Loucy (cell line): ENCODE results near the gene HTR2A.

Source experiments
- H2AFZ ChIP-seq: fragments of 200-600 bp; sonication (generic); 2 replicates; pipeline ENCODE4 v1.6.0; 2016; ENCODE audit warnings: antibody characterized with exemption, mild to moderate bottlenecking, low read length, moderate library complexity
- H3F3A ChIP-seq: fragments of 200-600 bp; 2 replicates; pipeline ENCODE4 v1.6.0; 2016; ENCODE audit warnings: antibody characterized with exemption, low read depth, mild to moderate bottlenecking
- H3K27me3 ChIP-seq: fragments of 200-600 bp; sonication (generic); 2 replicates; pipeline ENCODE4 v1.6.1; 2014; ENCODE audit warnings: low read length, mild to moderate bottlenecking; ENCODE audit not compliant: insufficient read depth, poor library complexity, severe bottlenecking
- H3K36me3 ChIP-seq: fragments of 200-600 bp; sonication (generic); 2 replicates; pipeline ENCODE4 v1.6.1; 2016; ENCODE audit warnings: low read length; ENCODE audit not compliant: insufficient read depth
- H3K4me1 ChIP-seq: fragments of 200-600 bp; sonication (generic); 2 replicates; pipeline ENCODE4 v1.5.1; 2014; ENCODE audit warnings: low read length, mild to moderate bottlenecking; ENCODE audit not compliant: insufficient read depth, poor library complexity, severe bottlenecking
- H3K4me2 ChIP-seq: fragments of 200-600 bp; sonication (generic); 2 replicates; pipeline ENCODE4 v1.6.0; 2014; ENCODE audit warnings: antibody characterized with exemption, low read length, low read depth, mild to moderate bottlenecking; ENCODE audit not compliant: poor library complexity, severe bottlenecking
- H3K4me3 ChIP-seq: fragments of 200-600 bp; sonication (generic); 2 replicates; pipeline ENCODE4 v1.5.1; 2014; ENCODE audit warnings: low read length, mild to moderate bottlenecking, mixed read lengths; ENCODE audit not compliant: poor library complexity, severe bottlenecking
- H3K79me2 ChIP-seq: fragments of 200-600 bp; sonication (generic); 2 replicates; pipeline ENCODE4 v1.6.1; 2014; ENCODE audit warnings: low read length; ENCODE audit not compliant: insufficient read depth
- H3K9ac ChIP-seq: fragments of 200-600 bp; sonication (generic); 2 replicates; pipeline ENCODE4 v1.6.0; 2014; ENCODE audit warnings: mild to moderate bottlenecking, low read depth, low read length, moderate library complexity; ENCODE audit not compliant: poor library complexity, severe bottlenecking
- H3K9me2 ChIP-seq: fragments of 200-600 bp; sonication (generic); replicated peaks from 2 replicates; pipeline ENCODE4 v1.6.1; 2016; ENCODE audit warnings: low read depth, low read length, mixed read lengths
- H3K9me3 ChIP-seq: fragments of 200-600 bp; sonication (generic); 2 replicates; pipeline ENCODE4 v1.6.1; 2014; ENCODE audit warnings: mild to moderate bottlenecking, antibody characterized with exemption, low read length, low read depth; ENCODE audit not compliant: insufficient read depth
- H4K20me1 ChIP-seq: fragments of 200-600 bp; sonication (generic); 2 replicates; pipeline ENCODE4 v1.6.0; 2014; ENCODE audit warnings: antibody characterized with exemption, low read length, mild to moderate bottlenecking; ENCODE audit not compliant: insufficient read depth, poor library complexity, severe bottlenecking
- EZH2phosphoT487 ChIP-seq: fragments of 200-600 bp; IDR thresholded peaks from 2 replicates; pipeline ENCODE4 v1.6.1; 2018; ENCODE audit warnings: antibody characterized with exemption, mild to moderate bottlenecking, moderate library complexity, borderline replicate concordance
- TF ChIP-seq, protein P1 (sequence below): fragments of 200-600 bp; sonication (generic); conservative IDR thresholded peaks from 2 replicates; pipeline ENCODE4 v1.5.1; 2014; ENCODE audit warnings: mild to moderate bottlenecking, antibody characterized with exemption, low read length

The HTR2A gene

DNA sequence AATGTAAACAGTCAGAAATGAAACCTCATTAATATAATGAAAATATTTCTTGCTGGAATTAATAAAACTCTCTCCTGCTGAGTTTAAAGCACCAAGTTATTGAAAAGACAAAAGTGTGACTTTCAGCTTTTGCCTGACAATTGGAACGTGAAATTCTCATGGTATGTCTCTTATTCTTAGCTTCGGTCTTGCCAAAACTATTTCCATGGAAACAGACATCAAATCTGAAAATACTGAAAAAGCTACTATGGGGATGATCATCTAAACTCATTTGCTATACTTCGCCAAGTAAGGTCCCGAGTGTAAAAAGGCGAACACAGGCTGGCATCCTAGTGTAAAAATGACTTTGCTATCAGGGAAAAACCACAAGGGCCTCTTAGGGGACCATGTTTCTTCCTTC is 22.8 kb downstream of the HTR2A start:
- Histone ChIP-seq H3K4me2 (no peak overlapping the region), H4K20me1 (no peaks in the 10 kb centered on the region), H3K9me3 (no peaks in the 10 kb centered on the region), H3F3A (no peaks in the 10 kb centered on the region), H3K79me2 (no peaks in the 10 kb centered on the region), H2AFZ (no peak overlapping the region), H3K9me2 (no peaks in the 10 kb centered on the region), H3K36me3 (no peaks in the 10 kb centered on the region), H3K4me1 (no peaks in the 10 kb centered on the region), H3K27me3 (peaks cover 1% of the 10 kb centered on the region), H3K4me3 (no peak overlapping the region), H3K9ac (no peak overlapping the region)
- TF ChIP-seq EZH2phosphoT487, result no peak
- TF ChIP-seq, protein P1, sequence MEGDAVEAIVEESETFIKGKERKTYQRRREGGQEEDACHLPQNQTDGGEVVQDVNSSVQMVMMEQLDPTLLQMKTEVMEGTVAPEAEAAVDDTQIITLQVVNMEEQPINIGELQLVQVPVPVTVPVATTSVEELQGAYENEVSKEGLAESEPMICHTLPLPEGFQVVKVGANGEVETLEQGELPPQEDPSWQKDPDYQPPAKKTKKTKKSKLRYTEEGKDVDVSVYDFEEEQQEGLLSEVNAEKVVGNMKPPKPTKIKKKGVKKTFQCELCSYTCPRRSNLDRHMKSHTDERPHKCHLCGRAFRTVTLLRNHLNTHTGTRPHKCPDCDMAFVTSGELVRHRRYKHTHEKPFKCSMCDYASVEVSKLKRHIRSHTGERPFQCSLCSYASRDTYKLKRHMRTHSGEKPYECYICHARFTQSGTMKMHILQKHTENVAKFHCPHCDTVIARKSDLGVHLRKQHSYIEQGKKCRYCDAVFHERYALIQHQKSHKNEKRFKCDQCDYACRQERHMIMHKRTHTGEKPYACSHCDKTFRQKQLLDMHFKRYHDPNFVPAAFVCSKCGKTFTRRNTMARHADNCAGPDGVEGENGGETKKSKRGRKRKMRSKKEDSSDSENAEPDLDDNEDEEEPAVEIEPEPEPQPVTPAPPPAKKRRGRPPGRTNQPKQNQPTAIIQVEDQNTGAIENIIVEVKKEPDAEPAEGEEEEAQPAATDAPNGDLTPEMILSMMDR, result no peak

DNA sequence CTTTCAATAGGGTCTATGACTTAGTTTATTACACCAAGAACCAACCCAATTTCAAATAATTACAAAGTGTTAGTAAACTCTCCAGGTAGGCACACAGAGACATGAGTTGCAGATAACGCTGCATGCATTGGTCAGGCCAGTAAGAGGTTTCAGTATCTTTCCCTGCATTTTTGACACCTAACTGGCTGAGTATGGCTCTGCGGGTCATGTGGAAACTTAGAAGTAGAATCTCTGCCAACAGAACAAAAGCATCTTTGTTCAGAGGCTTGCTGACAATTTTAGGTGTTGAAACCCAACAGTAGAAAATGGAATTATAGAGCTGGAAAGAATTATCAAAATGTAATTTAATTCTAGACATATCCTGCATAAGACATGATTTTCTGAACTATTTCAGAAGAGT is 25.3 kb downstream of the HTR2A start:
- H3K9ac ChIP-seq, result no peak overlapping the region
- no peak overlapping the region for H3K4me3 ChIP-seq
- no peaks in the 10 kb centered on the region for H3K9me2 ChIP-seq
- H3K79me2 ChIP-seq, result no peaks in the 10 kb centered on the region
- H3K4me2 ChIP-seq, result no peak overlapping the region
- no peaks in the 10 kb centered on the region for H3K9me3 ChIP-seq
- H3K27me3 ChIP-seq, result no peaks in the 10 kb centered on the region
- TF ChIP-seq EZH2phosphoT487, result no peak
- TF ChIP-seq, protein P1, result no peak
- no peaks in the 10 kb centered on the region for H3K4me1 ChIP-seq
- no peak overlapping the region for H2AFZ ChIP-seq
- H3F3A ChIP-seq, result no peaks in the 10 kb centered on the region
- no peaks in the 10 kb centered on the region for H3K36me3 ChIP-seq
- no peaks in the 10 kb centered on the region for H4K20me1 ChIP-seq

DNA sequence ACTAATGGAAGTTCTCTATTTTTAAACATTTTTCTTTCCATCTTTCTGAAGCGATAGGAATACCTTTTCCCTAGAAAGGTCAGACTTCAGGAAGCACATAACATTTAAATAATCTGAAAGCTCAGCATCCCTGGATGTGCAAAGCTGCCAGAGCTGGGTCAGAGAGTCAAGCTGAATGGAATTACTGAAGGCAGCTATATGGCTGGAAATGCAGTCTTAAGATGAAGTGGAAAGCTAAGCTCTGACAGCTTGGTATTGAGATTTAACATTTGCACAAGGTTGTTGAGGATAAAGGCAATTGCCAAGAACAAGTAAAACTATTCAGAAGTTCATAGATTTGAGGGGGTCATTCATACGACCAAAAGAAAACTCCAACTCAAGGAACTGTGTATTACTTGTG is 28.8 kb downstream of the HTR2A start:
- TF ChIP-seq, protein P1, result no peak
- TF ChIP-seq EZH2phosphoT487, result no peak
- Histone ChIP-seq H2AFZ (no peak overlapping the region), H3K36me3 (no peaks in the 10 kb centered on the region), H3F3A (no peaks in the 10 kb centered on the region), H3K4me1 (peaks cover 8% of the 10 kb centered on the region), H3K9ac (no peak overlapping the region), H3K4me2 (no peak overlapping the region), H3K9me2 (no peaks in the 10 kb centered on the region), H4K20me1 (no peaks in the 10 kb centered on the region), H3K9me3 (no peaks in the 10 kb centered on the region), H3K27me3 (no peaks in the 10 kb centered on the region), H3K79me2 (no peaks in the 10 kb centered on the region), H3K4me3 (no peak overlapping the region)
